Activated CD8-positive, alpha-beta memory T cell treated with anti-CD3 and anti-CD28 coated beads, Interleukin-2, amount 50 U/mL, for 1 hour (primary cell): ENCODE results near the gene ACTC1.

ENCODE experiments used
- DNase-seq: peaks from one replicate; pipeline ENCODE4 v3.0.0-alpha.2; 2020; ENCODE audit errors: extremely low read depth

Gene ACTC1

GRCh38 chr15:34799149-34800101 is 4.1 kb upstream of the ACTC1 start:
- DNase-seq, result no peak

- DNase-seq, result no peak
Observed at GRCh38 chr15:34796847-34797435, 1.6 kb upstream of the ACTC1 start.

- DNase-seq, result no peak
Observed at GRCh38 chr15:34794590-34795206, 651 bp downstream of the ACTC1 start.

- no peak for DNase-seq
Observed at GRCh38 chr15:34793901-34794300, 1.4 kb downstream of the ACTC1 start.

- no peak for DNase-seq
Observed at GRCh38 chr15:34793071-34793470, 2.3 kb downstream of the ACTC1 start.

- DNase-seq, result no peak
Observed at GRCh38 chr15:34791701-34792100, 3.6 kb downstream of the ACTC1 start.

- DNase-seq, result no peak
Observed at GRCh38 chr15:34790121-34790520, 5.2 kb downstream of the ACTC1 start.

- no peak for DNase-seq
Observed at GRCh38 chr15:34789326-34789725, 6.0 kb downstream of the ACTC1 start.

GRCh38 chr15:34786206-34786605 is 9.1 kb downstream of the ACTC1 start:
- DNase-seq, result no peak

- no peak for DNase-seq
Observed at GRCh38 chr15:34783991-34784390, 11.4 kb downstream of the ACTC1 start.

- DNase-seq, result no peak
Observed at GRCh38 chr15:34783431-34783830, 11.9 kb downstream of the ACTC1 start.

GRCh38 chr15:34782901-34783300 is 12.4 kb downstream of the ACTC1 start:
- DNase-seq, result no peak

- DNase-seq, result no peak
Observed at GRCh38 chr15:34780725-34781124, 14.6 kb downstream of the ACTC1 start.

GRCh38 chr15:34776606-34777105 is 18.7 kb downstream of the ACTC1 start:
- no peak for DNase-seq

- DNase-seq, result no peak
Observed at GRCh38 chr15:34773917-34774316, 21.4 kb downstream of the ACTC1 start.

GRCh38 chr15:34773013-34773412 is 22.3 kb downstream of the ACTC1 start:
- DNase-seq, result no peak

GRCh38 chr15:34772312-34772711 is 23.0 kb downstream of the ACTC1 start:
- DNase-seq, result no peak

GRCh38 chr15:34769711-34770110 is 25.6 kb downstream of the ACTC1 start:
- no peak for DNase-seq

- no peak for DNase-seq
Observed at GRCh38 chr15:34768530-34768929, 26.8 kb downstream of the ACTC1 start.

GRCh38 chr15:34765741-34766140 is 29.6 kb downstream of the ACTC1 start:
- DNase-seq, result no peak

GRCh38 chr15:34760909-34761308 is 34.4 kb downstream of the ACTC1 start:
- no peak for DNase-seq

- no peak for DNase-seq
Observed at GRCh38 chr15:34759992-34760391, 35.4 kb downstream of the ACTC1 start.

GRCh38 chr15:34759347-34759746 is 36.0 kb downstream of the ACTC1 start:
- no peak for DNase-seq
